Measurements from ENCODE around the gene RASGRF2.

The RASGRF2 gene

DNA sequence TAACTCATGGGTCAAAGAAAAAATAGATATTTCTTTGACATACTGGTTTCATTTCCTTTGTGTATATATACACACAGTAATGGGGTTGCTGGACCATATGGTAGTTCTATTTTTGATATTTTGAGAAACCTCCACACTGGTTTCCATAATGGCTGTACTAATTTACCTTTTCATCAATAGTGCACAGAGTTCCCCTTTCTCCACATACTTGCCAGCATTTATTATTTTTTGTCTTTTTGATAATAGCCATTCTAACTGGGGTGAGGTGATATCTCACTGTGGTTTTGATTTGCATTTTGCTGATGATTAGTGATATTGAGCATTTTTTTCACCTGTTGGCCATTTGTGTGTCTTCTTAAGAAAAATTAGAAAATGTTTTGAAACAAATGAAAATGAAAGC is 194.6 kb downstream of the RASGRF2 start:
- TF ChIP-seq CTCF (IDR thresholded peaks at IDR 0.05; ENCODE audit: insufficient read depth, low read length, poor library complexity, severe bottlenecking), result no peak
- H3K36me3 ChIP-seq (ENCODE audit: control insufficient read depth, insufficient read depth, low read length), result no peaks in the 10 kb centered on the region
- no peak overlapping the region for H3K4me3 ChIP-seq (replicated peaks; ENCODE audit: low read depth, low read length)
- no peaks in the 10 kb centered on the region for H3K27me3 ChIP-seq (replicated peaks; ENCODE audit: control insufficient read depth, insufficient read depth, low read length)
- DNase-seq (ENCODE audit: extremely low read depth, insufficient read length), result peak; percentile 21

GRCh38 chr5:81156732-81157131 is 196.6 kb downstream of the RASGRF2 start:
- TF ChIP-seq CTCF (IDR thresholded peaks at IDR 0.05; ENCODE audit: insufficient read depth, low read length, poor library complexity, severe bottlenecking), result no peak
- peak; percentile 20 for DNase-seq (ENCODE audit: extremely low read depth, insufficient read length)
- H3K36me3 ChIP-seq (ENCODE audit: control insufficient read depth, insufficient read depth, low read length), result no peaks in the 10 kb centered on the region
- no peaks in the 10 kb centered on the region for H3K27me3 ChIP-seq (replicated peaks; ENCODE audit: control insufficient read depth, insufficient read depth, low read length)
- no peak overlapping the region for H3K4me3 ChIP-seq (replicated peaks; ENCODE audit: low read depth, low read length)

DNA sequence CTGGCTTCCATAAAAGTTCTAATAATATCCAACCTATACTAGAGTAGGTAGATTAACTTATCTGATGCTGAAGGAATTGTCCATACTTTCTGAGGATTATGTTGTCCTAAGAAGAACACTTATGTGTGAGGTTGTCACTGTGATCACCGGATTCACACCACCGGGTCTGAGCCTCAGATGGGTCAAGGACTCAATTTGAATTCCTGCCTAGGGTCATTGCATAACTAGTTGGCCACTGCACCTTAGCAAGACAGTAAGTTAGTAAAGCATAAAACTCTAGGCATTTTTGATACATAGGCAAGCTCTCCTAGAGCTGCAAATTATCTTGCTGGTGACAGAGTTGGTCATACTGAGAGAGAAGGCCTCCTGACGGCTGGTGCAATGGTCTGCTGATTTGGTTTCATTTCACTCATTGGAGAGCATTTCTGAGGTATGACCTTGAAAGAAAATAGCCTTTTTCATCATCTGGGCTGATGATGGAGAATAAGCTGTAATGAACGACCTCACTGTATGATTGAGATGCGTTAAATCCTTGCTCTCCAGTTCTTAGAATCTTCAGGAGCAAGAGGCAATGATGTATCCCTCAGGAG is 200.9 kb downstream of the RASGRF2 start:
- TF ChIP-seq CTCF (IDR thresholded peaks at IDR 0.05; ENCODE audit: insufficient read depth, low read length, poor library complexity, severe bottlenecking), result no peak
- DNase-seq (ENCODE audit: extremely low read depth, insufficient read length), result peak; percentile 48
- Histone ChIP-seq H3K27me3 (replicated peaks; ENCODE audit: control insufficient read depth, insufficient read depth, low read length) (no peaks in the 10 kb centered on the region), H3K4me3 (replicated peaks; ENCODE audit: low read depth, low read length) (no peak overlapping the region), H3K36me3 (ENCODE audit: control insufficient read depth, insufficient read depth, low read length) (no peaks in the 10 kb centered on the region)

DNA sequence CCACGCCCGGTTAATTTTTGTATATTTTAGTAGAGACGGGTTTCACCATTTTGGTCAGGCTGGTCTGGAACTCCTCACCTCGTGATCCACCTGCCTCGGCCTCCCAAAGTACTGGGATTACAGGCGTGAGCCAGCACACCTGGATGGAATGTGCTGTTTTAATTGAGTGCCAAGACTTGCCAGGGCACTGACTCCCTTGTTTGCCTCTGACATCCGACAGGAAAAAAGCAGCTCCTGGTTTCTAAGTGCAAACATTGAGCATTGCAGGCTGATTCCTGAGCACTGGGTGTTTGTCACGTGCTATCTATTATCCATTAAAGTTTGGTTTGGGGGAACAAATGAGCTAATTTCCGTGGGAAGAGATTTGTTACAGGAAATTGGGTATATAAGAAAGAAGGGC is 202.3 kb downstream of the RASGRF2 start:
- no peaks in the 10 kb centered on the region for H3K36me3 ChIP-seq (ENCODE audit: control insufficient read depth, insufficient read depth, low read length)
- no peak for DNase-seq (ENCODE audit: extremely low read depth, insufficient read length)
- TF ChIP-seq CTCF (IDR thresholded peaks at IDR 0.05; ENCODE audit: insufficient read depth, low read length, poor library complexity, severe bottlenecking), result no peak
- H3K4me3 ChIP-seq (replicated peaks; ENCODE audit: low read depth, low read length), result no peak overlapping the region
- H3K27me3 ChIP-seq (replicated peaks; ENCODE audit: control insufficient read depth, insufficient read depth, low read length), result no peaks in the 10 kb centered on the region

- no peak overlapping the region for H3K4me3 ChIP-seq (replicated peaks; ENCODE audit: low read depth, low read length)
- no peak for DNase-seq (ENCODE audit: extremely low read depth, insufficient read length)
- no peaks in the 10 kb centered on the region for H3K36me3 ChIP-seq (ENCODE audit: control insufficient read depth, insufficient read depth, low read length)
- no peaks in the 10 kb centered on the region for H3K27me3 ChIP-seq (replicated peaks; ENCODE audit: control insufficient read depth, insufficient read depth, low read length)
- TF ChIP-seq CTCF (IDR thresholded peaks at IDR 0.05; ENCODE audit: insufficient read depth, low read length, poor library complexity, severe bottlenecking), result no peak
Observed at GRCh38 chr5:81163651-81164050, 203.5 kb downstream of the RASGRF2 start.

- TF ChIP-seq CTCF (IDR thresholded peaks at IDR 0.05; ENCODE audit: insufficient read depth, low read length, poor library complexity, severe bottlenecking), result no peak
- no peak overlapping the region for H3K4me3 ChIP-seq (replicated peaks; ENCODE audit: low read depth, low read length)
- H3K36me3 ChIP-seq (ENCODE audit: control insufficient read depth, insufficient read depth, low read length), result no peaks in the 10 kb centered on the region
- DNase-seq (ENCODE audit: extremely low read depth, insufficient read length), result no peak
- H3K27me3 ChIP-seq (replicated peaks; ENCODE audit: control insufficient read depth, insufficient read depth, low read length), result no peaks in the 10 kb centered on the region
Observed at GRCh38 chr5:81164476-81164875, 204.3 kb downstream of the RASGRF2 start.
